Activated CD8-positive, alpha-beta memory T cell treated with anti-CD3 and anti-CD28 coated beads for 36 hours (primary cell): Measurements from ENCODE around the gene PAIP2. TPM values are rescaled to one million over a fixed set of nuclear protein-coding genes. Genes with fewer than 3 reads are reported as not detected.
"Not testable (repeated sequence)": the region's sequence is repeated elsewhere in the genome, so short reads cannot be mapped to it uniquely, and the experiment has no call there.

Experiments used
- CTCF ChIA-PET: fragments of 350-600 bp; sonication (Branson Sonifier 250); formaldehyde crosslinking; loops from one replicate; lab custom pipeline; 2021; ENCODE audit warnings: antibody characterized with exemption; lab: Charles Lee
- POLR2A ChIA-PET: fragments of 350-600 bp; sonication (Branson Sonifier 250); formaldehyde crosslinking; loops from one replicate; lab custom pipeline; 2021; ENCODE audit warnings: antibody characterized with exemption; lab: Charles Lee
- total RNA-seq, 2 experiments: library from RNA; stranded (reverse); gene quantifications; one replicate each; pipeline ENCODE4 v1.2.3, GENCODE V29; 2021

The PAIP2 gene
- total RNA-seq, 2 experiments from 2014 or later = 83.6 to 84.1 TPM

DNA sequence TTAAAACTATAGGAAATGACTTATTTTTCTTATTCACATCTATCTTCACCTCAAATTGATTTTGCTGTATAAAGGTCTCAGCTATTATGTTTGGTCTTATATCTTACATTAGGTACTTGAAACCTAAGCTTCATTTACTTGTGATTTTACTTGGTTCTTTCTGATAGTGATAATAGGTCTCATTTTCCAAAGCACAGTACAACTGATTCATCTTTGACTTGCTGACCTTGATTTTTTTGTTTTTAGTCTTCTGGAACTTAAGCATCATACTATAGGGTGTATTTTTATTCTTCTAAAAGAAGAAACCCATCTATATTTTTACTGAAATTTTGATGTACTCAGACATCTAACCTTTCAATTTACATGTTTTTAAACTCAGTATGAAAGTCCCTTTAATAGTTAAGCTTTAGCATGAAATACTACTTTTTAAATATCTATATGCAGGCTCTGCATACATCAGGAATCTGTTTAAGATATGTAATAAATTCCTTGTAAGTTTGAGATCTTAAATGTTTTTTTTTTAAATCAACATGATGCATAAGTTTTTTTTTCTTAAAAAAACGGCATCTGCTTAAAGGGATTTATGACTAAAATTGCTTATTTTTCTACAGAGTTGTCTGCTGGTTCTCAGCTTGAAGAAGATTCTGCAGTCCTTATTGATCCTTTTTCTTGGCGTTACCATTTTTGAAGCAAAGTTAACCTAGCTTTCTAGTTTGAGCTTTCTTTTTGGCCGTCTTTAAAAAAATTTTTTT, 34.9 kb upstream of the PAIP2 start:
- ChIA-PET CTCF (interaction anchor here (1.0 to 1.7 kb wide), 2 partner anchors 13 to 16 kb away, joined by 4 to 7 read pairs; partner anchors contain the start of gene MATR3), POLR2A (interaction anchor here (0.6 to 1.8 kb wide), 3 partner anchors 10 to 15 kb away, joined by 5 to 7 read pairs (median 7); partner anchors contain the start of gene MATR3)

GRCh38 chr5:139308797-139309196, 32.9 kb upstream of the PAIP2 start:
- POLR2A ChIA-PET = no interaction called here
- CTCF ChIA-PET = no interaction called here

- ChIA-PET CTCF (interaction anchor here (0.7 kb wide), 2 partner anchors 18 to 864 kb away, joined by 3 to 4 read pairs; no protein-coding TSS in a partner anchor), POLR2A (interaction anchor here (0.6 kb wide), 1 partner anchor 12 kb away, joined by 3 read pairs; no protein-coding TSS in a partner anchor)
Measured at GRCh38 chr5:139310715-139311186, 30.9 kb upstream of the PAIP2 start.

- POLR2A ChIA-PET = no interaction called here
- CTCF ChIA-PET = interaction anchor here (0.6 kb wide), 1 partner anchor 69 kb away, joined by 4 read pairs; no protein-coding TSS in a partner anchor
Measured at GRCh38 chr5:139312075-139312474, 29.6 kb upstream of the PAIP2 start.

DNA sequence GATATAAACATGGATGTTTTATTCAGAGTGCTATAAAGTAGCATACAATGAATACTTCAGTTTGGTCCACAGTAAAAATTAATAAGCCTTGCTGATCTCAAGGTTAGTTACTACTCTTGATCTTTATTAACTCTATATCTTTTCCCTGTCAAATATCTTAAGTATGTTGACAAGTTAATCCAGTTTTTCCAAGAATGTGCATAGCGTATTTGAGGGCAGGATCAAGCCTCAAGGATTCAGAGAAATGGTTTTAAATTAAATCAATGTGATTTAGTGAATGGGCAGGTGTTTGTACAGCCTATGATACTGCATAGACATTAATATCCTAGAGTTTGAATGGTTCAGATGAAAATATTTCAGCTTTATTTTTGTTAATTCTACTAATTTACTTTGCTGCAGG, 27.4 kb upstream of the PAIP2 start:
- ChIA-PET CTCF (no interaction called here), POLR2A (no interaction called here)

- ChIA-PET CTCF (no interaction called here), POLR2A (no interaction called here)
Measured at GRCh38 chr5:139315056-139315615, 26.5 kb upstream of the PAIP2 start.

DNA sequence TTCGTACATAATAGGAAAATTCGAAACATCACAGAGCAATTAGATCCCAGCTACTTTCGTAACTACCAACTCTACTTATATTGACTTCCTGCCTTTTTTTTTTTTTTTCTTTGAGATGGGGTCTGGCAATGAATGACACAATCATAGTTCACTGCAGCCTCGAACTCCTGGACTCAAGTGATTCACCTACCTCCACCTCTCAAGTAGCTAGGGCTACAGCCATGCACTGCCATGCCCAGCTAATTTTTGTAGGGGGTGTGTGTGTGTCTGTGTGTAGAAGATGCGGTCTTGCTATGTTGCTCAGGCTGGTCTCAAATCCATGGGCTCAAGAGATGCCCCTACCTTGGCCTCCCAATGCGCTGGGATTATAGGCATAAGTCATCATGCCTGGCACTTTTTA, 5.8 kb upstream of the PAIP2 start:
- ChIA-PET POLR2A (interaction anchor here (0.7 to 1.4 kb wide), 3 partner anchors 55 to 1148 kb away, joined by 5 to 7 read pairs (median 6); no protein-coding TSS in a partner anchor), CTCF (interaction anchor here (0.8 kb wide), 1 partner anchor 56 kb away, joined by 3 read pairs; no protein-coding TSS in a partner anchor)

DNA sequence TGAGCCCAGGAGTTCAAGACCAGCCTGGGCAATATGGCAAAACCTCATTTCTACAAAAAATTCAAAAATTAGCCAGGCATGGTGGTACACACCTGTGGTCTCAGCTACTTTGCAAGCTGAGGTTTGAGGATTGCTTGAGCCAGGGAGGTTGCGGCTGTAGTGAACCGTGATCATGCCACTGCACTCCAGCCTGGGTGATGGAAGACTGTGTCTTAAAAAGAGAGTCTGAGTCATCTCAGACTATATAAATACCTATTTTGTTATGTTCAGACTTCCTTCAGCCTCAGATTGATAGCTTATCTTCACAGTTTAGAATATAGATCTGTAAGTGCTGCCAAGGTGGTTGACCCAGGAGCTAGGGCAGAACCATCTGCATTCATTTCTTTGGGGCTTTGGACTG, 1.6 kb upstream of the PAIP2 start:
- ChIA-PET POLR2A (interaction anchor here (1.3 kb wide), 1 partner anchor 46 kb away, joined by 3 read pairs; the partner anchor contains the start of gene MATR3), CTCF (interaction anchor here (3.2 kb wide), 1 partner anchor 46 kb away, joined by 13 read pairs; the partner anchor contains the start of gene MATR3)

DNA sequence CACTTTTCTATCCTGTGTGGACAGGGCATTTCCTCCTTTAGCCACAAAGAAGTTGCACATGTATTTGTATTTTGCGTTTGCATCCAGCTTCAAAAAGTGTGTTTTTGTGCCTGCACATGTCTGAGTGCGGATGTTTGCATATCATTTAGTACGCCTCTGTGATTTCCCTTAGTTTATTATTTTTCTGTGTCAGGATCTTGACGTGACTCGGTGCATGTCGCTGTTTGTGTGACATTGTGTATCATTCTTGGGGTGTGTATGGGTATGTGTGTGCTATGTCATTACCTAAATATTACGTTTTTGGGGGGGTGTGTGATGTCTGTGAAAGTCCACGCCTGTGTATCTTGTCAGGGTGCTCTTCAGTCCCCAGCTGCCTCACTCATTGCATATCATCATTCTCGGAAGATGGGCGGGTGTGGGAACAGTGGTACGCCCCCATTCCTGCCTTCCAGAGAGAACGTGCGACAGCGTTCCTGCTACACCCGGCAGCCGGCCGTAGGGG, 416 bp upstream of the PAIP2 start:
- POLR2A ChIA-PET = interaction anchor here (1.1 to 1.6 kb wide), 12 partner anchors 9 to 65 kb away, joined by 3 to 18 read pairs (median 4); partner anchors contain the start of gene MATR3
- CTCF ChIA-PET = interaction anchor here (0.7 to 3.2 kb wide), 12 partner anchors 9 to 68 kb away, joined by 3 to 13 read pairs (median 3); partner anchors contain the start of genes MATR3 and MZB1

DNA sequence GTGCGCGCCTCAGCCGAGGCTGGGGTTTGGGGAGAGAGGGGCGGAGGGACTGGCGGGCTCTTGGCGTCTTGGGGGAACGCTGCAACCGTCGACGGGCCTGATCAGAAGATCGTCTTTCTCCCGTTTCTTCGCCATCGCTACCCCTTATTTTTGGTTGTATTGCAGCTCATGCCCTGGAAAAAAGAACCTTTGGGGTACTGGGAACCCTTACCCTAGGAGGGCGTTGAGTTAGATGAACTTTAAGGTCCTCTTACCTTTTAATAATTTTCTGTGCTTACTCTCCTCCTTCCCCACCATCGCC, 719 bp downstream of the PAIP2 start:
- CTCF ChIA-PET = interaction anchor here (0.6 to 3.2 kb wide), 9 partner anchors 9 to 769 kb away, joined by 3 to 13 read pairs (median 3); partner anchors contain the start of genes MATR3 and MZB1
- POLR2A ChIA-PET = interaction anchor here (0.5 to 1.6 kb wide), 28 partner anchors 8 to 1031 kb away, joined by 3 to 18 read pairs (median 4); partner anchors contain the start of genes ETF1, MATR3 and MZB1

DNA sequence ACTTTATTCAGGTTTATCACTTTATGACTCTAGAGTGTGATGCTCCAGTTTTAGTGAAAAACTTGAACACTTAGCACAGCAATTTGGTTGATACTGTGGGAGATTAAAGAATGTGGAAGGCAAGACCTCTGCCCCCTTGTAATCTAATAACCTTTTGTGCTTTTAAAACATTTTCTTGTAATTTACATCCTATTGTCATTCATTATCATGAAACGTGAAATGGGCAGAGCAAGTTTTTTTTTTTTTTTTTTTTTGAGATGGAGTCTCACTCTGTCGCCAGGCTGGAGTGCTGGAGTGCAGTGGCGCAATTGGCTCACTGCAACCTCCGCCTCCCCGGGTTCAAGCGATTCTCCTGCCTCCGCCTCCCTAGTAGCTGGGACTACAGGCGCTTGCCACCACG, 1.8 kb downstream of the PAIP2 start:
- ChIA-PET CTCF (no interaction called here), POLR2A (no interaction called here)

- ChIA-PET CTCF (no interaction called here), POLR2A (no interaction called here)
Measured at GRCh38 chr5:139344177-139344576, 2.5 kb downstream of the PAIP2 start.

DNA sequence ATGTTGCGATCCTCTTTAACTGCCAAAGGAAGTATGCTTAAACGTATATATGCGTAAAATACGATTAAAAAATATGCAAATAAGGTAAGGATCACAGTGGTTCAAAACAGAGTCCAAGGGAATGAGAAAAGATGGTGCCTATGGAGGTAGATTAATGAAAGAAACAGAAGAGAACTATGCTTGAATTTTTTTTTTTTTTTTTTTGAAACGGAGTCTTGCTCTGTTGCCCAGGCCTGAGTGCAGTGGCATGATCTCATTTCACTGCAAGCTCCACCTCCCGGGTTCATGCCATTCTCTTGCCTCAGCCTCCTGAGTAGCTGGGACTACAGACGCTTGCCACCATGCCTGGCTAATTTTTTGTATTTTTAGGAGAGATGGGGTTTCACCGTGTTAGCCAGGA, 3.8 kb downstream of the PAIP2 start:
- CTCF ChIA-PET = interaction anchor here (1.2 kb wide), 1 partner anchor 47 kb away, joined by 3 read pairs; no protein-coding TSS in a partner anchor
- POLR2A ChIA-PET = not testable (repeated sequence)

GRCh38 chr5:139347863-139348262, 6.2 kb downstream of the PAIP2 start:
- POLR2A ChIA-PET = not testable (repeated sequence)
- CTCF ChIA-PET = interaction anchor here (0.6 to 1.0 kb wide), 2 partner anchors 9 to 54 kb away, joined by 3 read pairs; no protein-coding TSS in a partner anchor

DNA sequence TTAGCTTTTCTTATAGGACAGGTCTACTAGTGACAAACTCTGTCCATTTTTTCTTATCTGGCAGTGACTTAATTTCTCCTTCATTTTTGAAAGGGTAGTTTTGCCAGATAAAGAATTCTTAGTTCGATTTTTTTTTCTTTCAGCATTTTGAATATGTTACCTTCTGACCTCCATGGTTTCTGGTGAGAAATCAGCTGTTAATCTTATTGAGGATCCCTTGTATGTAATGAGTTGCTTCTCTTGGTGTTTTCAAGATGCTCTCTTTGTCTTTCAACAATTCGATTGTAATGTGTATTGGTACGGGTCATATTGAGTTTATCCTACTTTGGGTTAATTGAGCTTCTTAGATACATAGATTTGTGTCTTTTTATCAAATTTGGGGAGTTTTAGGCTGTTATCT, 12.5 kb downstream of the PAIP2 start:
- CTCF ChIA-PET = no interaction called here
- POLR2A ChIA-PET = no interaction called here

- CTCF ChIA-PET, POLR2A ChIA-PET: not testable (repeated sequence)
Measured at GRCh38 chr5:139355900-139356299, 14.2 kb downstream of the PAIP2 start.

- ChIA-PET CTCF (interaction anchor here (0.7 kb wide), 1 partner anchor 22 kb away, joined by 3 read pairs; no protein-coding TSS in a partner anchor), POLR2A (no interaction called here)
Measured at GRCh38 chr5:139358064-139358463, 16.4 kb downstream of the PAIP2 start.

GRCh38 chr5:139360384-139360783, 18.7 kb downstream of the PAIP2 start:
- ChIA-PET POLR2A (interaction anchor here (0.7 kb wide), 1 partner anchor 9 kb away, joined by 3 read pairs; no protein-coding TSS in a partner anchor), CTCF (no interaction called here)

DNA sequence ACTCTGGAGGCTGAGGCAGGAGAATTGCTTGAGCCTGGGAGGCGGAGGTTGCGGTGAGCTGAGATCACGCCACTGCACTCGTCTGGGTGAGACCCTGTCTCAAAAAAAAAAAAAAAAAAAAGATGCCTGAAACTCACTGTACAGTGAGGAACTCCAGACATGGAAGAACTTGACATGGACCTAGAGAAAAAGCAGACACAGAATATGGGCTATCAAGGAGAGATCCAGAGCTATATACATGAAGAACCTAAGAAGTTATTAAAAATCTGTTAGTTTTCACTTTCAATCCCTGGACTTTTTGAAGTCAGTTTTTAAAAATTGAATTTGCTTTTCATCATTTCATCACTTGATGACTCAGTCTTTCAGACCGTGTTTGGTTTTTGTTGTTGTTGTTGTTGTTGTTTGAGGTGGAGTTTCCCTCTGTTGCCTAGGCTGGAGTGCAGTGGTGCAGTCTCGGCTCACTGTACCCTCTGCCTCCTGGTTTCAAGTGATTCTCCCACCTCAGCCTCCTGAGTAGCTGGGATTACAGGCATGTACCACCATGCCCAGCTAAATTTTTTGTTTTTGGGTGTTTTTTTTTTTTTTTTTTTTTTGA, 20.3 kb downstream of the PAIP2 start:
- ChIA-PET CTCF (interaction anchor here (0.7 kb wide), 1 partner anchor 607 kb away, joined by 5 read pairs; no protein-coding TSS in a partner anchor), POLR2A (interaction anchor here (0.6 to 1.3 kb wide), 3 partner anchors 20 to 100 kb away, joined by 4 to 7 read pairs (median 4); partner anchors contain the start of gene PAIP2)
